GM20431 (cell line): ENCODE measurements around the gene NBAS.
"Not testable (repeated sequence)": the region's sequence is repeated elsewhere in the genome, so short reads cannot be mapped to it uniquely, and the experiment has no call there.

Source experiments
- in situ Hi-C: fragments of 300-500 bp; cut with MseI, MboI; formaldehyde crosslinking; loops from one replicate; pipeline ENCODE4 v1.15.0; 2020; ENCODE audit warnings: low sequenced_read_pairs; ENCODE audit not compliant: unreplicated experiment

The NBAS gene

GRCh38 chr2:15432642-15433256 is 128.4 kb downstream of the NBAS start:
- in situ Hi-C loops, result no loop called here

- in situ Hi-C loops, result no loop called here
Measured at GRCh38 chr2:15429032-15429431, 132.1 kb downstream of the NBAS start.

GRCh38 chr2:15427987-15428386 is 133.1 kb downstream of the NBAS start:
- in situ Hi-C loops, result no loop called here

- in situ Hi-C loops, result no loop called here
Measured at GRCh38 chr2:15426606-15427005, 134.5 kb downstream of the NBAS start.

GRCh38 chr2:15425712-15426111 is 135.4 kb downstream of the NBAS start:
- in situ Hi-C loops, result no loop called here

- in situ Hi-C loops, result no loop called here
Measured at GRCh38 chr2:15421753-15422152, 139.4 kb downstream of the NBAS start.

GRCh38 chr2:15415748-15416147 is 145.4 kb downstream of the NBAS start:
- in situ Hi-C loops, result no loop called here

GRCh38 chr2:15412779-15413178 is 148.4 kb downstream of the NBAS start:
- in situ Hi-C loops, result no loop called here

- in situ Hi-C loops, result no loop called here
Measured at GRCh38 chr2:15412309-15412708, 148.8 kb downstream of the NBAS start.

- in situ Hi-C loops, result no loop called here
Measured at GRCh38 chr2:15410884-15411283, 150.2 kb downstream of the NBAS start.

GRCh38 chr2:15408759-15409158 is 152.4 kb downstream of the NBAS start:
- in situ Hi-C loops, result no loop called here

- in situ Hi-C loops, result no loop called here
Measured at GRCh38 chr2:15407666-15408065, 153.5 kb downstream of the NBAS start.

GRCh38 chr2:15404511-15404910 is 156.6 kb downstream of the NBAS start:
- in situ Hi-C loops, result not testable (repeated sequence)

GRCh38 chr2:15400240-15400826 is 160.8 kb downstream of the NBAS start:
- in situ Hi-C loops, result no loop called here

GRCh38 chr2:15399241-15399640 is 161.9 kb downstream of the NBAS start:
- in situ Hi-C loops, result no loop called here

- in situ Hi-C loops, result no loop called here
Measured at GRCh38 chr2:15391751-15392150, 169.4 kb downstream of the NBAS start.

GRCh38 chr2:15389895-15390294 is 171.2 kb downstream of the NBAS start:
- in situ Hi-C loops, result no loop called here

- in situ Hi-C loops, result no loop called here
Measured at GRCh38 chr2:15389326-15389700, 171.8 kb downstream of the NBAS start.

- in situ Hi-C loops, result no loop called here
Measured at GRCh38 chr2:15388406-15389325, 172.5 kb downstream of the NBAS start.

GRCh38 chr2:15385184-15385583 is 175.9 kb downstream of the NBAS start:
- in situ Hi-C loops, result no loop called here

GRCh38 chr2:15383695-15384350 is 177.3 kb downstream of the NBAS start:
- in situ Hi-C loops, result no loop called here
